Lower leg skin (tissue), 4 donors: ENCODE data around the gene EVI5. TPM values are rescaled to one million over a fixed set of nuclear protein-coding genes. Genes with fewer than 3 reads are reported as not detected.

Source experiments
- DNase-seq, 2 donors: peaks; one replicate each; pipeline ENCODE4 v3.0.0-alpha.2; 2019; ENCODE audit warnings: low spot score in 2 of 2
- H3K4me3 ChIP-seq: fragments of 200-600 bp; sonication (generic); 2 replicates; pipeline ENCODE4 v1.5.1; 2017; ENCODE audit warnings: mild to moderate bottlenecking, low read depth; ENCODE audit not compliant: poor library complexity, severe bottlenecking
- CTCF ChIP-seq, 3 donors: fragments of 450-650 bp; IDR thresholded peaks; one replicate each; pipeline ENCODE4 v1.5.1; 2016; ENCODE audit warnings: antibody characterized with exemption in 3 of 3, mild to moderate bottlenecking in 3 of 3, moderate library complexity in 2 of 3
- POLR2A ChIP-seq, 2 donors: fragments of 450-650 bp; IDR thresholded peaks; one replicate each; pipeline ENCODE4 v1.6.1; 2016 to 2017; ENCODE audit warnings: antibody characterized with exemption in 2 of 2, mild to moderate bottlenecking in 1 of 2, moderate library complexity in 1 of 2
- WGBS, 2 donors: methylation state at CpG; one replicate each; pipeline ENCODE4 v1.1.5; 2018; 5-methylcytosine and 5-hydroxymethylcytosine counted together
- intact Hi-C: fragments of 100-400 bp; cut with DNase I; formaldehyde crosslinking; loops from one replicate; pipeline ENCODE4 v1.15.0; 2023; ENCODE audit warnings: low total_unique reads
- total RNA-seq, 4 donors: library from RNA; depleted of rRNA; stranded (reverse); fragments of >200 nt; gene quantifications; one replicate each; pipeline ENCODE4 v1.1.0, GENCODE V29; 2016

The EVI5 gene
- total RNA-seq, 4 donors from 2014 or later = 14.2 to 26.3 (median 21.4) TPM

GRCh38 chr1:92470216-92470615 is 314.7 kb downstream of the EVI5 start:
- DNase-seq = no peak
- intact Hi-C loops = no loop called here
- WGBS, 2 donors = 92 to 94% methylated on average over 1 of the region's 1 CpG
- no peak overlapping the region for H3K4me3 ChIP-seq
- no peak for TF ChIP-seq POLR2A (IDR thresholded peaks at IDR 0.05)
- no peak for TF ChIP-seq CTCF (IDR thresholded peaks at IDR 0.05)

- DNase-seq = no peak
- no peak for TF ChIP-seq POLR2A (IDR thresholded peaks at IDR 0.05)
- TF ChIP-seq CTCF (IDR thresholded peaks at IDR 0.05) = no peak
- 81 to 87% methylated on average over 1 of the region's 1 CpG for WGBS, 2 donors
- no peak overlapping the region for H3K4me3 ChIP-seq
- intact Hi-C loops = no loop called here
Measured at GRCh38 chr1:92466683-92467352, 318.1 kb downstream of the EVI5 start.

DNA sequence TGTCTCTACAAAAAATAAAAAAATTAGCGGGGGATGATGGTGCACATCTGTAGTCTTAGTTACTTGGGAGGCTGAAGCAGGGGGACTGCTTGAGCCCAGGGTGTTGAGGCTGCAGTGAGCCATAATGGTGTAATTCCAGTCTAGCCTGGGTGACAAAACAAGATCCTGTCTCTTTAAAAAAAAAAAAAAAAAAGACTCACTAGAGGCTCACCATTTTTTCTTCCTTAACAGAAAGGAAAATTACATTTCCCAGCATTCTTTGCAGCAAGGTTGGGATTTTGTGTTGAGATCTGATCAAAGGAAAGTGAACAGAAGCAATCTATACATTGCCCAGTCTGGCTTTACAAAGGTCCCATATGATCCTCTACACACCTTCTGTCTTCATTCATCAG is 319.7 kb downstream of the EVI5 start:
- 92 to 96% methylated on average over 1 of the region's 1 CpG for WGBS, 2 donors
- no peak overlapping the region for H3K4me3 ChIP-seq
- TF ChIP-seq POLR2A (IDR thresholded peaks at IDR 0.05) (no peak), CTCF (IDR thresholded peaks at IDR 0.05) (no peak)
- intact Hi-C loops = no loop called here
- DNase-seq = no peak

DNA sequence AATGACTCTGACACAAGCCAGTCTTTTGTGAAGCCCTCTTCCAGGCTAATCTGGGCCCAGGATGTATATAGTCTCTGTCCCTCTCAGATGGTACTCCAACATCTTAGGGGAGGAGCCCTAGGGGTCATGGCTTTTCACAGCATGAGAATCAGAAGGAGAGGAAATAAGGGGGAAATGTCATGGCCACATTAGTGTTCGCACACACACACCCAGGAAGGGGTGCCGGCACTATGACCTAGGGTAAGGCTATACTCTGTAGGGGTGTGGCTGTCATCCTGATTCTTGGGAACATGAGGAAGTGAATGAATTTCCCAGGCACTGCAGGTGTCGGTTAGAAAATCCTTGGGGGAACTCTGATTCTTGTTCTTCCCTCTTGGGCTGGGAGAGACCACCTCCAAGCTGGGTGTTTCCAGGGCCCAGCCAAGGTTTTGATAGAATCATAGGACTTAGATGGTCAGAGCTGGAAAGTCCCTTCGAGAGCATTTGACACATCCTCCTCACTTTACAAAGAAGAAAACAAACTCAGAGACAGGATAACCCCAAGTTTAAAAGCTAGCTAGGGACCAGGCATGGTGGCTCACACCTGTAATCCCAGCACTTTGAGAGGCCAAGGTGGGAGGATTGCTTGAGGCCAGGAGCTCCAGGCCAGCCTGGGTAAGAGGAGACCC is 320.2 kb downstream of the EVI5 start:
- no peak for DNase-seq
- intact Hi-C loops = no loop called here
- 83 to 88% methylated on average over 4 of the region's 4 CpGs for WGBS, 2 donors
- TF ChIP-seq POLR2A (IDR thresholded peaks at IDR 0.05) (no peak), CTCF (IDR thresholded peaks at IDR 0.05) (no peak)
- H3K4me3 ChIP-seq = no peak overlapping the region

DNA sequence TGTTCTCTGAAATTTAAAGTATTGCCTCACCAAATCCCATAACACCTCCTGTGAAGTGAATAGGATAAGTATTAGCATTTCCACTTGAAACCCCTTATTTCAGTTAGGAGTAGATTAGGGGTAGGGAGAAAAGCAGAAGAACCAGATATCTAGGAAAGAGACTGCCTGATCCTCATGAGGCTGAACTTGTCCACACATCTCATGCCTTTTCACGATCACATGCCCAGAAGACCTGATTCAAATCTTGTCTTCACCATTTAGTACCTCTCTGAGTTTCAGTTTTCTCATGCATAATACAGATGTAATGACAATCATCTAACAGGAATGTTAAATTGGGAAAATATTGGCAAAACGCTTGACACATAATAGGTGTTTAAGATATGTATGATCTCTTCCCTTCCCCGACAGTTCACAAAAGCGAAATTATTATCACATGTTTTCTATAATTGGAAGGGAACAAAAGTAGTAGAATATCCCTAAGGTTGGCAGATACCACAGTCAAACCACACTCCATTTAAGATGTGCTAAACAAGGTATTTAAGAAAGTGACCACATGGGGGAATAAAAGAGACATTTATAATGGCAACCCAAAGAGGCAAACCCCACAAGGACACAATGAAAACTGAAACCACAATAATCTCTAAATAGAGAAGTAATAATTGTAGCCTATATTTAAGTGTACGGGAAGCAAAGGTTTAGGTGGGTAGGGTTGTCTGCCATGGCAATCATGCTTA is 323.4 kb downstream of the EVI5 start:
- H3K4me3 ChIP-seq = no peak overlapping the region
- DNase-seq = no peak
- 80% methylated on average over 5 of the region's 5 CpGs for WGBS, 2 donors
- intact Hi-C loops = no loop called here
- no peak for TF ChIP-seq POLR2A (IDR thresholded peaks at IDR 0.05)

GRCh38 chr1:92459871-92460320 is 325.0 kb downstream of the EVI5 start:
- DNase-seq = no peak
- intact Hi-C loops = no loop called here
- WGBS, 2 donors = 73 to 77% methylated on average over 4 of the region's 4 CpGs
- TF ChIP-seq CTCF (IDR thresholded peaks at IDR 0.05) (no peak), POLR2A (IDR thresholded peaks at IDR 0.05) (no peak)
- no peak overlapping the region for H3K4me3 ChIP-seq
